ENCODE data around the gene FGD6.

The FGD6 gene

GRCh38 chr12:95073698-95074520, 143.4 kb downstream of the FGD6 start:
- DNase-seq = no peak

GRCh38 chr12:95072900-95073697, 144.2 kb downstream of the FGD6 start, which contains the start of gene NR2C1:
TSS of gene NR2C1 (minus strand) at chr12:95073618. CDS start at chr12:95067384, 6,234 bp downstream.
- DNase-seq = peak; percentile 83

GRCh38 chr12:95070378-95070777, 146.9 kb downstream of the FGD6 start:
- DNase-seq = no peak

- DNase-seq = no peak
Measured at GRCh38 chr12:95066091-95066855, 151.0 kb downstream of the FGD6 start.

GRCh38 chr12:95060951-95061350, 156.3 kb downstream of the FGD6 start:
- DNase-seq = no peak

- no peak for DNase-seq
Measured at GRCh38 chr12:95059984-95060383, 157.3 kb downstream of the FGD6 start.

- no peak for DNase-seq
Measured at GRCh38 chr12:95057424-95057823, 159.8 kb downstream of the FGD6 start.

DNA sequence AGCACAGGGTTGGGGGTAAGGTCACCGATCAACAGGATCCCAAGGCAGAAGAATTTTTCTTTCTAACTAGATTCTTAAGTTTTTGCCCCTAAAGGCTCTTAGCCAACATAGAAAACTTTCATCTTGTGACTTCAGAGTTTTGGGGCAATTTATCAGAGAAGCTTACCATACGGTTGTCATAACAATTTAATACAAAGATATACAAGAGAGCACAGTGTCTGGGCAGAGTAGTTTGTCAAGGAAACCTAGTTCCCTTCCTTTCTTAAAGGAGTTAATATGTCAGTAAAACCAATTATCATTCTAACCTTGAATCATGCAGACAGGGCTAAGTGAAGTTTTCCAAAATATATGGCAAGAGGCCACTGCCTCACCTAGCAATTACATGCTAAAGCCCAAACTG, 162.2 kb downstream of the FGD6 start:
- no peak for DNase-seq

GRCh38 chr12:95054206-95054605, 163.1 kb downstream of the FGD6 start:
- no peak for DNase-seq

DNA sequence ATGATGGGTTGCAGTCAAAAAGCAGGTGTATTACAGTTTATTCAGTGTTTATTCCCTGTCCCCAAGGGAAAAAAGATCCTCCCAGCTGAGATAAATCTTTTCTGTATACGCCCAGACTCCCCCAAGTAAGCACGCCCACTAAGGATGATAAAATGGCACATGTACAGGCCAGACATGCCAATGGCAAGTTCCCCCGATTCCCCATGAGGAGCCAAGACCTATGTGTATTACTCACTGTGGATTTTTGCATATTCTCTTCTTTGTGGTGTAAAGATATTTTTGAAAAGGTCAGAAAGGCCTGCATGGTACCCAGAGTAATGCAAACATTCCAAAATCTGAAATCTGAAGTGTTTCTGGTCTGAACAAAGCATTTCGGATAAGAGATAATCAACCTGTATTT, 166.0 kb downstream of the FGD6 start:
- DNase-seq = no peak

DNA sequence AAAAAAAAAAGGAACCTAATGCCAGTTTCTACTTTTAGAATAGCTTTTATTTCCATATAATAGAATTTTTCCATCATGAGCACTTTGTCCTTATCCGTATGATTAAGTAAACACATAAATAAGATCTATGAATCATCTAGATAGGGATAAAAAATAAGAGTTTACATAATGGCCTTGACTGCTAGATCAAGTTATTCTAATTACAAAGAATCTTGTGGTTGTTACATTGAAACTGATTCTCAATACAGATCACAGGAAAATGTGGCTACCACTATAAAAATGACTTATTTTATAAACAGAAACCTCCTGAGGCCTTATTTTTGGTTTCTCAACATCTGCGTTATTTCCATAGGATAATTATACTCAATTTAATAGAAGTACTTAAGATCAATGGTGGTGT, 179.4 kb downstream of the FGD6 start:
- DNase-seq = no peak

DNA sequence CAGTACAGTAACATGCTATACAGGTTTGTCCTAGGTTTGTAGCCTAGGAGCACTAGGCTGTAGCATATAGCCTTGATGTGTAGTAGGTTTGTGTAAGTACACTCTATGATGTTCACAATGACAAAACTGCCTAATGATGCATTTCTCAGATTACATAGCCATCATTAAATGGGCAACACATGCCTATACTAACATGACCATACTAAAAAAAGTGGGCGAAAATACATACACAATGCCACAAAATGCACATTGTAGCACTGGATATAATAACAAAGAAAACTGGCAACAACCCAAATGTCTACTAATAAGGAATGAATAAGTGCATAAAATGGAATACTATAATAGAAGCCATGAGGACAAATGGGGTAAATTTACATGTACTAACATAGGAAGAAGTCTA, 182.5 kb downstream of the FGD6 start:
- DNase-seq = no peak
